Neural cell (in vitro differentiated cells): Measurements from ENCODE around the gene TECPR1.

Experiments used
- CTCF ChIP-seq: fragments of 450-650 bp; IDR thresholded peaks from 2 replicates; pipeline ENCODE4 v1.5.1; 2014; ENCODE audit warnings: antibody characterized with exemption, mild to moderate bottlenecking, moderate library complexity; ENCODE audit not compliant: poor library complexity, severe bottlenecking
- EZH2 ChIP-seq: fragments of 200-600, 300-800 bp; shearing (Covaris generic), sonication (generic); IDR thresholded peaks from 2 replicates; pipeline ENCODE4 v1.6.1; 2014; ENCODE audit warnings: antibody characterized with exemption, low read length, borderline replicate concordance, mild to moderate bottlenecking; ENCODE audit not compliant: insufficient read depth, poor library complexity, severe bottlenecking
- POLR2AphosphoS5 ChIP-seq: IDR thresholded peaks from 2 replicates; pipeline ENCODE4 v1.6.1; 2012
- RAD21 ChIP-seq: fragments of 450-650 bp; conservative IDR thresholded peaks from 2 replicates; pipeline ENCODE4 v1.6.1; 2014; ENCODE audit warnings: antibody characterized with exemption, mild to moderate bottlenecking, moderate library complexity
- TAF1 ChIP-seq: IDR thresholded peaks from 2 replicates; pipeline ENCODE4 v1.6.1; 2012; ENCODE audit warnings: low read depth

- TF ChIP-seq CTCF (no peak), TAF1 (no peak), RAD21 (no peak), POLR2AphosphoS5 (no peak), EZH2 (no peak)
These were observed 27.9 kb downstream of the TECPR1 start for GRCh38 chr7:98223898-98224700.
